ENCODE results near the gene BCL7A.

DNA sequence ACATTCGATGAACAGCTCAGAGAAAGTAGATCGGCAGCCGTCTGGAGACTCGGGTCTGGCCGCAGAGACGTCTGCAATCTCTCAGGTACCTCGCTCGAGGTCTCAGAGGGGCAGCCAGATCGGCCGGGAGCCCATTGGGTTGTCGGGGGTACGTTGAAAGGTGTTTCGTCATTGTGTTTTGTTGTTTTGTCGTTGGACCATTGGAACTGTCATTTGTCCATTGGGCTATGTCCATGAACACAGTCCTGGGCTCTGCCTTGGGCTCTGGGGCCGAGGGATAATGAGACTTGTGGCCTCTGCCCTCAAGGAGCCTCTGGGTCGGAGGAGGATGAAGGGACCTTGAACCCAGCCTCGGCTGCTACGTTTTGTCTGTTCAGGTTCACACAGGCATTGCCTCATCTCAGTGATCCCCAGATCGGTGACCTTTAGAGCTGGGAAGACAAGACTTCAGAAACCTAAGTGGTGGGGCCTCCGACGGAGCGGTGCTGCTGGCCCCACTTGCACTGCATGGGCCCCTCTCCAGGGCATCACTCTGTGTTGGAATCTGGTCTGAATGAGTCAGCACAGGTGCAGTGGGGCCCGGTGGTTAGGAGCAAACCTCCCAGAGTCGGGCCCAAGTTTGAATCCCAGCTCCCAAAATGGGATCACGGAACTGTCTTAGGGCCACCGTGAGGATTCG is 33.3 kb downstream of the BCL7A start:
- no peak for TF ChIP-seq CTCF (IDR thresholded peaks at IDR 0.05)
- TF ChIP-seq POLR2A (IDR thresholded peaks at IDR 0.05) = no peak

Measured in heart left ventricle (tissue), 13 donors.